NCI-H187 treated with DMSO at 0.1 percent for 48 hours (cell line): ENCODE measurements around the gene OTOG.

Experiments
- DNase-seq: peaks from one replicate; lab custom pipeline; 2025; lab: John Stamatoyannopoulos, UW

OTOG gene

DNA sequence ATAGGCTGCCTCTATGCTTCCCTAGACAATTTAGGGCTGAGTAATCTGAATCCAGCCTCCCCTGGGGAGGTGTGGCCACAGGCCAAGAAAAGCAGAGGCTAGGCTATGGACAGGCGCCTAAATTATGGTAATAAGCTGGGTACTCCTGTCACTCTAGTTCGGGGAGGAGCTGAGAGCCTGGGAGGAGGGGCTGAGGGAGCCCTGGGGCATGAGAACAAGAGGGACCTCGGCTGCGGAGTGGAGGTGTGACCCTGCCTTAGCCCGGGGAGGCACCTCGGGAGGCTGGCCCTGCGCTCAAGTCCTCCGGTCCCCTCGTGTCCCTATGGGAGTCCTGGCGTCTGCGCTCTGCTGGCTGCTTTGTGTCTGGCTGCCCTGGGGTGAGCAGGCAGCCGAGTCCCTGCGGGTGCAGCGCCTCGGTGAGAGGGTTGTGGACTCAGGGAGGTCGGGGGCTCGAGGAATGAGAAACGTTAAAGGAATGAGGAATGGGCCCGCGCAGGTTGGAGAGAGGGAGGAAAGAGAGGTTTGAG lies at the start of gene OTOG:
OTOG (plus strand) TSS at position 209 of the 527 bp plus-strand sequence; CDS start at position 323, 114 bp downstream.
- DNase-seq: no peak

DNA sequence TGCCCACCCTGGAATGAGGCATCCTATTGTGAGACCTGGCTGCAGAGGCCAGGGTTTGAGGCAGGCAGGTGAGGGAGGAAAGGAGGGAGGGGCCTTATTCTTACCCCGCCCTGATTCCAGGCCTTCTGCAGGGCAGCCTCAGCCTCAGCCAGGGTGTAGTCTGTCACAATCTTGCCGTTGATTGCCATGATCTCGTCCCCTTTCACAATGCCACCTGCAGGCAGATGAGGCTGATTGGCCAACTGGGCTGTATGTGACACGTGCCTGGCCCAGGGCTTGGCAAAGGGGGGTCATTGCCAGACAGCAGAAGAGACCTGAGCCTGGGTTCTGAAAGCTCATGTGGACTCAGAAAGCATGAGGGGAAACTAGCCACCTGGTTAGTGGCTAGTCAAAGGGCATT lies 49.0 kb upstream of the OTOG start:
- peak; percentile 53 for DNase-seq

GRCh38 chr11:17498475-17498874 lies 48.6 kb upstream of the OTOG start:
- no peak for DNase-seq

GRCh38 chr11:17500673-17501072 lies 46.4 kb upstream of the OTOG start:
- DNase-seq: no peak

DNA sequence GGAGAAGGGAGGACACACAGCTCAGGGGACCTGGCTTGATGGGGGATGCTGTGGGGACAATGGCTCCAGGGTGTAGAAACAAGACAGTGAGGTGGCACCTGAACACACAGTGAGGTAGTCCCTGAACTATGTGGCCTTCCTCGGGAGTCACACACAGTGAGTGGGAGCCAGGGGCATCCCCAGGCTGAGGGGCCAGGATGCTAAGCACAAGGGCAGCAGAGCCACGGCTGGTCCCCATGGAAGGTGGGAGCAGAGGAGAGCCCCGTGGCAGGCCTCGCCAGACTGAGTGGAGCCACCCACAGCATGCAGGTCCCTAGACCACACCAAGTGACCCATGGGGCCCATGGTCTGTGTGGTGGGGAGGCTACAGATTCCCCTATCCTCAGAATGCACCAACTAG lies 44.4 kb upstream of the OTOG start:
- no peak for DNase-seq

GRCh38 chr11:17504330-17505107 lies 42.5 kb upstream of the OTOG start:
- peak; percentile 33 for DNase-seq

- DNase-seq: no peak
These were observed 41.9 kb upstream of the OTOG start for GRCh38 chr11:17505146-17505545.

- DNase-seq: no peak
These were observed 40.7 kb upstream of the OTOG start for GRCh38 chr11:17506314-17506713.

GRCh38 chr11:17506942-17507341 lies 40.1 kb upstream of the OTOG start:
- no peak for DNase-seq

DNA sequence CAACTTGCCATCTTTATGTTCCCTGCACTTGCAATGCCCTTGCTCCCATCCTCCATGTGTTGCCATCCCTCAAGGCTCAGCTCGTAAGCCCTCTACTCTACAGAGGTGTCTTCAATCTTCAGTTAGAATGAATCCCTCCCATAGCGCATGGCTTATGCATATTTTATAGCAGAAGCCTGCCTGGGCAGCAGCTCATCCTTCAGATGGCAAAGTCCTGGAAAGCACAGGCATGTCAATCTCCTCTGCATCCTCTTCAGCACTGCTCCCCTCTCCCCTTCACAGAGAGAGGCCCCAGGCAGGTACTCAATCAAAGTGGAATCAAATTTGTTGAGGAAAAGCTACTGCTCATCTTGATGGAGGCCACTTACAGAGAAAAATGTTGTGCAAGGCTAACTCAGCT lies 39.3 kb upstream of the OTOG start:
- DNase-seq: no peak

DNA sequence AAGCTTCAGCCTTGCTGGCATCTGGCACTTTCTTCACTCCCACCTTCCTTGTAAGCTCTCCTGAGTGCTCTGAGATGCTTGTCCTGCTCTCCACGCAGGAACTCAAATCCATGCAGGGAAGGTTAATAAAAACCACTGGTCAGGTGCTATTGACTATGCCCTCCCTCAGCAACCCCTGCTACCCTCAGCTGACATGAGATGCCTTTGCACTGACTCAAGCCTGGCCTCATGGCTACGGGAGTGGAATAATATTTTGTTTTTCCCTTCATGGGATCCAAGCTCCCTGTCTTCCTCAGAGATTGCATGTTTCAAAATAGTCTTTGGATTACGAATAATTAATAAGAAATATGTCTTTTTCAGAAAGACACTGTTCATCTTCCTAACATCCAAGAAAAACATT lies 38.8 kb upstream of the OTOG start:
- DNase-seq: no peak

DNA sequence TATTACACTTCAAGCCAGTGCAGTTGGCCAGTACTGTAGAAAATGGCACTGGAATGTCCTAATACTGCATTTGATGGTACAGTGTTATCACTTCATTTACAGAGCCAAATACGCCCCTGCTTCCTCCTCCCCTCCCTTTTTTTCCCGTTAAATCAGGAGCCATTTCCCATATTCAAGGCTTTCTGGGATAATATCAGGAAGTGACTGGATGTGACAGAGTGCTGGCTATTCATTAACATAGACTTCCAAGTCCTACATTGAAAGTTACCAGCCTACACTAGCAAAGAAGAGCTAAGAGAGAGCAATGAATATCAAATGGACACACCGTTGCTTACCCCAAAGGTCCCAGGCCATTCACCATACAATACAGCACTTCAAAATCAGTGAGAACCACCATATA lies 38.3 kb upstream of the OTOG start:
- no peak for DNase-seq

GRCh38 chr11:17510507-17511206 lies 36.4 kb upstream of the OTOG start:
- DNase-seq: no peak

DNA sequence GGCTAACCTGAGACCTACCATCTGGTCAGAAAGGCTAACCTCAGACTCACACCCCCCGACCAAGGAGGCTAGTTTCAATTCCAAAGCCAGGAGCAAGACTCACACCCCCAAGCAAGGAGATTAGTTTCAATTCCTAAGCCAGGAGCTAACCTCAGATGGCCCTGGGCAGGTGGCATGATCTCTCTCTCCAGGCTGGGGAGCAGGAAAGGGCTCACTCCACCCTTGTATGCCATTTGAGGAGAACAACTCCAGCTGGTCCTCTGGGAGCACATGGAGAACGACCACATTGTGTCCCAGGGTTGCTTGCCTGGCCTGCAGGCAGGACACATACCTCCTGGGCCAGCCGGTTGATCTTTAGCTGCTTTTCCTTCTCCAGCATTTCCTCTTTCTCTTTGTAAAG lies 35.5 kb upstream of the OTOG start:
- no peak for DNase-seq

DNA sequence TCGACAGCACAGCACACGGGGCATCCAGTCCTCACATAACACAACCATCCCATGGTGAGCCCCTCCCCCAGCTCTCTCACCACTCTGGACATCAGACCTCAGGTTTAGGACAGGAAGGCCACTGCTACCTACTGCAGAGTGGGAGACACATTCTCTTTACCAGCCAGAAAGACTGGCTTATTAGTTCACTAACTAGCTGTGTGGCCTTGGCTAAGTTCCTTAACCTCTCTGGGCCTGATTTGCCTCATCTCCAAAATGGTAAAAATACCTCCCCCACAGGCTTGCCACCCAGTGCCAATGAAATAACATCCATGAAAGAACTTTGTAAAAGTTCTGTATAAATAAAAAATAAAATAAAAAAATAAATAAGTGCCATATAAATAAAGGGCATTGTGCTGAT lies 35.0 kb upstream of the OTOG start:
- DNase-seq: no peak

DNA sequence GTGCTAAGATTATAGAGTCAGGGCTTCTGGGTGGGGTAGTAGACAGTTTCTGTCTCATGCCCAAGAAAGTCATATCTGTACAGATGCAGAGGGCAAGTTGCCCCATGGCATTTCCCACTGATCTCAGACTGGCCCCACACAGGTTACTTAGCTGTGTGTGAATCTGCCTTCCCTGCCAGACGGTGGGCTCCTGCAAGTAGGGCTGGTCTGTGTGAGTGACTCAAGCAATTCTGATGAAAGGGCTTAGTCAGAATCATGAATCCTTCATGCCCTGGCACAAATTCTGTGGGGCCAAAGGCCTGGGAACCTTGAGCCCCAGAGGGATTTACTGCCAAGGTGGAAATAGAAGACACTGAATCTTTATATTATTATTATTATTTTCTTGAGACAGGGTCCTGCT lies 33.2 kb upstream of the OTOG start:
- DNase-seq: no peak

- DNase-seq: no peak
These were observed 32.6 kb upstream of the OTOG start for GRCh38 chr11:17514476-17514875.

DNA sequence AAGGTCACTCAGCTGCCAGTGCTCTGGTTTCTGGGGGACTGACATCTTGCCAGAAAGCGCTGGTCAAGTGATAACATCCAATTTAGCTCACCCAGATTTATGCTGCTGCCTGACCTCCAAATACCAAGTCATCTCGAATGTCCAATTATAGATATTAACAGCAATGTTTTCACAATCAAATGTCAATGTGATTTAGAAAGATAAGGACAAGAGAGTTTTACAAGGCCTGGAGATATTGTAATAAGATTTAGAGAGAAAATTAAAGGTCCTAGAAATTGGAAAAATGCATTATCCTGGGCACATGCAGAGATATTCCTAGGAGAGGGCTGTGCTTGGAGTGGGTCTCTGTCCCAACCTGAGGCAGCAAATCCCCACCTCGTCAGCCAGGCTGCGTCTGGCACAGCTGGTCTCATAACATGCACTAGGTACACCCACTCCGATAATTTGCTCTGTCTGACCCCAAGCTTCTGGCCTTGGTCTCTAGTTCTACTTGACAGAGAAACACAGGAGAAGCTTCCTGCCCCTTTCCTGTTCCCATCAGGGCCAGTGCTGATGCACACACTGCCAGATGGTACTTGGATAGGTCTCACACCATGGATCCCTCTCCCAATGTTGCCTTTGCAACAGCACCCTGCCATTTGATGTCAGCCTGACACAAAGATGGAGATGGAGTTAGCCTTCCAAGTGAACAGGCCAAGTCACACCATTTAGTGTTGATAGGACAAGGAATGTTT lies 31.4 kb upstream of the OTOG start:
- no peak for DNase-seq

- DNase-seq: no peak
These were observed 30.4 kb upstream of the OTOG start for GRCh38 chr11:17516551-17517150.

- no peak for DNase-seq
These were observed 29.9 kb upstream of the OTOG start for GRCh38 chr11:17517186-17517585.

GRCh38 chr11:17518366-17518765 lies 28.7 kb upstream of the OTOG start:
- DNase-seq: no peak
